Fibroblast of peridontal ligament (primary cell): Measurements from ENCODE around the gene SERPINB13.
A peak's percentile ranks its signal among the peaks of the same experiment; 100 is the strongest.

ENCODE experiments used
- DNase-seq: peaks from one replicate; pipeline ENCODE4 v3.0.0-alpha.2; 2010; ENCODE audit errors: extremely low read depth

The SERPINB13 gene

GRCh38 chr18:63586966-63587365 lies at the start of gene SERPINB13:
SERPINB13 (plus strand) TSS chr18:63587343; CDS start chr18:63588668, 1,325 bp downstream.
- no peak for DNase-seq

GRCh38 chr18:63539904-63540510 lies 47.1 kb upstream of the SERPINB13 start:
- peak; percentile 63 for DNase-seq

- DNase-seq = no peak
Observed at GRCh38 chr18:63542069-63542468, 45.1 kb upstream of the SERPINB13 start, which contains the start of gene SERPINB12. SERPINB12 (plus strand) TSS chr18:63542369; CDS start chr18:63556160, 13,791 bp downstream.

GRCh38 chr18:63544017-63544416 lies 43.1 kb upstream of the SERPINB13 start:
- DNase-seq = no peak

- DNase-seq = no peak
Observed at GRCh38 chr18:63545000-63545399, 42.1 kb upstream of the SERPINB13 start.

GRCh38 chr18:63550068-63550467 lies 37.1 kb upstream of the SERPINB13 start:
- no peak for DNase-seq

- no peak for DNase-seq
Observed at GRCh38 chr18:63551769-63552168, 35.4 kb upstream of the SERPINB13 start.

GRCh38 chr18:63552581-63552980 lies 34.6 kb upstream of the SERPINB13 start:
- no peak for DNase-seq

- DNase-seq = peak; percentile 70
Observed at GRCh38 chr18:63553081-63553480, 34.1 kb upstream of the SERPINB13 start.

- no peak for DNase-seq
Observed at GRCh38 chr18:63559567-63560491, 27.3 kb upstream of the SERPINB13 start.

- no peak for DNase-seq
Observed at GRCh38 chr18:63562284-63562683, 24.9 kb upstream of the SERPINB13 start.

GRCh38 chr18:63564021-63564420 lies 23.1 kb upstream of the SERPINB13 start:
- no peak for DNase-seq

- DNase-seq = no peak
Observed at GRCh38 chr18:63564561-63564960, 22.6 kb upstream of the SERPINB13 start.

- no peak for DNase-seq
Observed at GRCh38 chr18:63567276-63567675, 19.9 kb upstream of the SERPINB13 start.

- DNase-seq = no peak
Observed at GRCh38 chr18:63567825-63568224, 19.3 kb upstream of the SERPINB13 start.

- DNase-seq = no peak
Observed at GRCh38 chr18:63570721-63571120, 16.4 kb upstream of the SERPINB13 start.

GRCh38 chr18:63575681-63576080 lies 11.5 kb upstream of the SERPINB13 start:
- no peak for DNase-seq

GRCh38 chr18:63578357-63578958 lies 8.7 kb upstream of the SERPINB13 start:
- peak; percentile 50 for DNase-seq

GRCh38 chr18:63579616-63580015 lies 7.5 kb upstream of the SERPINB13 start:
- DNase-seq = no peak

- DNase-seq = no peak
Observed at GRCh38 chr18:63585988-63586387, 1.2 kb upstream of the SERPINB13 start.

GRCh38 chr18:63586431-63586830 lies 712 bp upstream of the SERPINB13 start:
- DNase-seq = no peak

GRCh38 chr18:63588909-63589308 lies 1.8 kb downstream of the SERPINB13 start:
- no peak for DNase-seq

GRCh38 chr18:63590373-63590772 lies 3.2 kb downstream of the SERPINB13 start:
- DNase-seq = no peak
